SKM-1 (cell line): Measurements from ENCODE around the gene TRIP13.

Source experiments
- DNase-seq: peaks from one replicate; lab custom pipeline; 2025; ENCODE audit not compliant: unreplicated experiment; lab: John Stamatoyannopoulos, UW

The TRIP13 gene

GRCh38 chr5:854966-855743, 37.5 kb upstream of the TRIP13 start:
- DNase-seq: no peak

GRCh38 chr5:855771-856530, 36.7 kb upstream of the TRIP13 start:
- DNase-seq: no peak

DNA sequence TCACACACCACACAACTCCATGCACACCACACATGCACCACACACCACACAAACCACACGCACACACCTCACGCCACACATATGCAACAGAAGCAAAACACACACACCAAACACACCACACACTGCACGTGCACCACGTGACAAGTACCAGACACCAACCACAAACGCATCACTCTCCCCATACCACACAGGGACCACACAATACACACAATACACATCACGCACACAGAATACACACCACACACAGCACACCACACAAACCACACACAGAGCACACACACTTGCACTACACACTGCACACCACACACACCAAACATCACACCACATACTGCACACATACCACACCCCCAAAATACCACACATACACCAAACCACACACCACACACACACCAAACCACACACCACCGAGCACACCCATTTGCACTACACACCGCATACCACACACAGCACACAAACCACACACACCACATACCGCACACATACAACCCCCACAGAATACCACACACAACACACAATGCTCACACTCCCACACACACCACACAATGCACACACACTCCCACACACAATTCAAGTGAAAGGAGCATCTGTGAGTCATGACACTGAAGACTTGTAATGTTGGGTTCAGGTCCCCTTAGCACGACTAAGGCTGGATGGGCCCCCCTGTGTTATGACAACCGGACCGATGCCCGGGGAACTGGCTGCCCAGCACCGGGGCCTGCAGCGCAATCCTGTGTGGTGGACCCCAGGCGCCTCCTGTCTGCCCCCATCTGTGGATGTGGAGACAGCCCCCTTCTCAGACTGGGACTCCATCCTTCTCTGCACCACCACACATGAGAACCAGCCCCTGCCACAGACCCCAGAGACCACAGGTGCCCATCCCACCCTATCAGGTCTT, 35.9 kb upstream of the TRIP13 start:
- DNase-seq: no peak

DNA sequence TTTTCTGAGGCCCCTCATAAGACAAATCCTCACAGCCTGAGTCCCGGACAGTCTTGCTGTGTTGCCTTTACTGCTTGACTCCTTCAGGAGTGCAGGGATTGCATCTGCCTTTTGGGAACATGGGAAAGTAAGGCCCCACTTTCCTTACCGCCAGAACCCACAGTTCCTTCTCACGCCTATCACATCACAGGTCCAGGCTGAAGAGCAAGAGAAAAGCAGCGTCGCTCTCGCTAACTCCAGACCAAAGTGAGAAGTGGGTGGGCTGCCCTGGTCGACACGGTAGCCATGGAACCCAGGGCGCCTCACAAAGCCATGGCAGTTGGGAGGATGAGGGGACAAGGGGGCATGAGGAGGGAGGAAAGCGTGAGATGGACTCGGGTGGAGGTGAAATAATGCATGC, 34.0 kb upstream of the TRIP13 start:
- DNase-seq: no peak

- no peak for DNase-seq
Observed at GRCh38 chr5:859391-859790, 33.3 kb upstream of the TRIP13 start.

- DNase-seq: no peak
Observed at GRCh38 chr5:859798-860296, 32.8 kb upstream of the TRIP13 start.

DNA sequence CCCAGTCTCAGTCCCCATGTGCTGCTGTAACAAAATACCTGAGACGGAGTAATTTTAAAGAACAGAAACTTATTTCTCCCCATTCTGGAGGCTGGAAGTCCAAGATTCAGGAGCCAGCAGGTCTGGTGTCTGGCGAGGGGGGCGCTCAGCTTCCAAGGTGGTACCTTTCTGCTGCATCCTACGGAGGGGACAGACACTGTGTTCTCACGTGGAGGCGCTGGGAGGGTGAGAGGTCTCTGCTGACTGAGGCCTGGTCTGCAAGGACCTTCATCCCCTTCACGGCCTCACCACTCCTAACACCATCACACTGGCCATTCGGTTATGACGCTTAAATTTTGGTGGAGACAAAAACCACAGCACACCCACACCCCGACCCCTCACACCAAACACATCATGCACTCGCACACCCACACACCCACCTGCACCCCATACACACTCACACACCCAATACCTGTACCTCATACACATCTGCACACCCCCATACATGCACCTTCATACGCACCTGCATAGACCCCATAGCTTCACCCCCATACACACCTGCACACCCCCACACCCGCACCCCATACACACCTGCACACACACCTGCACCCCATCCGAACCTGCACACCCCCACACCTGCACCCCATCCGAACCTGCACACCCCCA, 32.1 kb upstream of the TRIP13 start:
- DNase-seq: no peak

DNA sequence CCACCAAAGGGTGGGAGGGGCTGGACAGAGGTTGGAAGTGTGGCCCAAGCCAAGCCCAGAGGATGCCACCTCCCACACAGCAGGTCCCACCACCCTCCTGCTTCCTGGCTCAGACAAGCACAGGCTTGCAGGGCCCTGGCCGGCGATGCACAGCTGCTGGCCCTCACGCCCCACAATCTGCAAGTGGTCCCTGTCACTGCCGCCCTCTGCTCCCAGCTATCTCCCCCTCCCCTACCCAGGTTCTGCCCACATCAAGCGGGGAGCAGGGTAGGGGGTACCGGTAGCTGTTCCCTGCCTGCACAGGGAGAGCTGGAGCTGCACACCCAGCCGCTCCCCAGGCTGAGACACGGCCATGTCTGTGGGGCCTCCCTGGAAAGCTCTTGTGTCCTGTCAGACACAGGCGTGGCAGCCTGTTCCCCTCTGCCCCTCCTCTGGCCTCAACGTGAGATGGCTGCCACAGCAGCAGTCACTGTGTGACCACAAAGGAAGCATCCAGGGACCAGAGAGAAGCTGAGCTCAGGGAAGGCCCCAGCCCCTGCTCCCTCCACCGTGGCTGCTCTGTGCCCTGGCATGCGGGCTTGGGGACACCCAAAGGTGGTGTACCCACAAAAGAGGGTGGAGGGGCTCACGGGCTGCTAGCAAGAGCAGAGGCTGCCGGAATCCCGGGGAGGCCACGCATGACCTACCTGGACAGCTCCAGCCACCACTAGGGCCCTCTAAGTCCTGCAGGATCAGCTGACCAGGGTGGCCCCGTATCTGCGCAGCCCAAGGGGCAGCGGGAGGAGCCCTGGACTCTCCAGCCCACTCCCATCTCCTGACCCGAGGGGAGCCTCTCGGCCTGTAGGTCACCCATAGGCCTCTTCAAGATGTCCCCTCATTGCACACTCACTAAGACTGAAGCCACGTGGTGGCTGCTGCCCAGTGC, 31.0 kb upstream of the TRIP13 start:
- DNase-seq: no peak

DNA sequence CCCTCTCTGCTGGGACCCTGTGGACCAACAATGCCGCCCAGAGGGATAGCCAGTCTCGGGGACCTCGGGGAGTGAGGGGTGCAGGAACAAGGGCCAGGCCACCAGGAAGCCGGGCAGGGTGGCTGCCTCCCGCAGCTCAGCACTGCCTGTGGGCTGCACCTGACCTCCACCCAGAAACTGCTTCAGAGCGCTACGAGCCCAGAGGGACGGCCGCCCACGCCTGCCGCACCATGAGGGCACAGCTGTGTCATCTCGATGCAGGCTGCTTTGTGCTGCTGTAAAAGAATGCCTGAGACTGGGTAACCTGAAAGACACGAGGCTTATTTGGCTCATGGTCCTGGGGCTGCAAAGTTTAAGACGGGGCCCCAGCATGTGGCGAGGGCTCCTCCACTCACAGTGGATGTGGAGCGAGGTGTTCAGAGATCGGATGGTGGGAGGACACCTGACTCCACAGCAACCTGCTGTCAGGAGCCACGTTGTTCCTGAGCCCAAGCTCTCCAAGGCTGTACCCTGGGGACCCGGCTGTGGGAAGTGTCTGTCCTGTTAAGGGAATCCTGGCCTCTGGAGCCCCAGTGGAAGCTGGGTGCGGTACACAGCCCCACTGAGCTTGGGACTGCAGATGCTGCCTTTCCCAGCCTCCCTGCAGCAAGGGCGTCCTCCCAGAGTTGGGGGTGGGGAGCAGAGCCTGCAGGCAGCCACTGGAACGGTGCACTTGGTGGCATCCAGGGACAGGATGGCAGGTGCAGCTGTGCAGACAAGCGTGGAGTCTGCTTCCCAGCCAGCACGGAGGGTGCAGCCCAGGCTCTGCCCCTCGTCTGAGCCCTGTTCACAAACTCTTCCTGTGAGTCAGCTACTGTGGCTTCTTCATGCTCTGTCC, 30.1 kb upstream of the TRIP13 start:
- DNase-seq: no peak

DNA sequence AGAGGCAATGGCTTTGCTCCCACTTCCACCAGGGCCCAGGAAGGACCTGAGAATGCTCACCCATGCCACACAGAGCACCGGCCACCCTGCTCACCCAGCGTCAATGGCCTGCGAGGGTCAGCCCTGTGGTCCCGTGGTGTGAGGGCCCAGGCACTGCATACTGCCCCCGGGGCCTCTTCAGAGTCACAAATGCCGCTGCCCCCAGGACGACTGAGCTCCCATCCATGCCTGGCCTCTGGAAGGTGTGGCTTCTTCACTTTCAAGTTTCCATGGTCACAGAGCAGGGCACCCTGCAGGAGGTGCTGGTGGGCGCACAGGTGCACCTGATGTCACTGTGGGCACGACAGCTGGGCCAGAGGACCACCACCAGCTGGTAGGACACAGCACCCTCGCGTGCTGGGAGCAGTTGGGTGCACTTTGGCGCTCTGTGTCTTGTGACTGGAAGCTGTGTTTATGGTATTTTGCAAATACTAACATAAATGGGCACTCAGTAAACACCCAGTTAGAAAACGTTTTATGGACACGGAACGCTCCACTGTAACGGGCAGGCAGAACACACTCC, 29.4 kb upstream of the TRIP13 start:
- DNase-seq: no peak

- DNase-seq: no peak
Observed at GRCh38 chr5:864492-865167, 28.1 kb upstream of the TRIP13 start.

GRCh38 chr5:865168-865521, 27.5 kb upstream of the TRIP13 start:
- DNase-seq: no peak

DNA sequence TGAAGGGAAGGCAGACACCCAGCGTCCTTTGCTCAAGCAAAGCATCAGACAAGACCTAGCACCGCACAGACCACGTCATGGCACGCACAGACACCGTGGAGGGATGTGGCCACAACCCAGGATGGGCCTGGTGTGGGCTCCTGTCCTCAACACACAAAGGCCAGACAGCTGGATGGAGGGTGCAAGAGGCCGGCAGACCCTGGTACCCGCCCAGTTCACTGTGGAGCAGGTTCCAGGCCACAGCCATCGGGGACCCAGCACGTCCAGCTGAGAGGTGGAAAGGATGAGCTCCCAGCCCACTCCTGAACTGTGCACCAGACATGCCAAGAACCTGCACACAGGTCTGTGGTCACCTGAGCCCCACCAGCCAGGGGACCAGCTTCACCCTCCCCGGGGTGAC, 26.9 kb upstream of the TRIP13 start:
- DNase-seq: no peak

GRCh38 chr5:867300-867870, 25.3 kb upstream of the TRIP13 start:
- DNase-seq: no peak

GRCh38 chr5:868428-869135, 24.1 kb upstream of the TRIP13 start:
- no peak for DNase-seq

DNA sequence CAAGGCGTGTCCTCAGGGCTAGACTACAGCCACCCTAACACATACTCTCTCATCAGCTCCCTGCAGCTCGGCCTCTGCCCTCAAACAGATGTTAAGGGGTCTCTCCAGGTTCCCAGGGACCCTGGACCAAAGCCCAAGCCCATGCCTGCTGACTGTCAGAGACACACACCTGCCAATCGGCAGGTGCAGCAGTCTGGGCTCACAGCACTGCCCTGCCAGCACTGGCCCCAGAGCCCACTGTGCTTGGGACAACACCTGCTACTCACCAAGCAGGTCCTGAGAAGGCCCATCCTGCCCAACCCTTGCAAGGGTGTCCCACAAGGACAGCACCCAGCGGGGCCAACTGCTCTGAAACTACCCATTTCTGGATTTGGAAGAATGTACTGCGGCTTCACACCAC, 21.7 kb upstream of the TRIP13 start:
- DNase-seq: no peak
